ENCODE measurements around the gene VEGFA.

The VEGFA gene

GRCh38 chr6:43769526-43770371, at the start of gene VEGFA:
TSS of gene VEGFA (plus strand) at chr6:43770211.
- peak; percentile 92 for DNase-seq

- DNase-seq: no peak
These were observed 49.0 kb upstream of the VEGFA start for GRCh38 chr6:43720999-43721398.

GRCh38 chr6:43722920-43723545, 47.0 kb upstream of the VEGFA start:
- DNase-seq: no peak

- DNase-seq: peak; percentile 86
These were observed 46.2 kb upstream of the VEGFA start for GRCh38 chr6:43723737-43724295.

- DNase-seq: no peak
These were observed 45.7 kb upstream of the VEGFA start for GRCh38 chr6:43724354-43724753.

GRCh38 chr6:43724914-43725642, 44.9 kb upstream of the VEGFA start:
- peak; percentile 90 for DNase-seq

- no peak for DNase-seq
These were observed 44.1 kb upstream of the VEGFA start for GRCh38 chr6:43725643-43726580.

GRCh38 chr6:43727634-43728033, 42.4 kb upstream of the VEGFA start:
- DNase-seq: no peak

- no peak for DNase-seq
These were observed 41.4 kb upstream of the VEGFA start for GRCh38 chr6:43728586-43728985.

GRCh38 chr6:43729537-43729936, 40.5 kb upstream of the VEGFA start:
- DNase-seq: no peak

GRCh38 chr6:43730634-43731033, 39.4 kb upstream of the VEGFA start:
- DNase-seq: no peak

GRCh38 chr6:43733471-43734293, 36.3 kb upstream of the VEGFA start:
- DNase-seq: peak; percentile 39

- no peak for DNase-seq
These were observed 35.7 kb upstream of the VEGFA start for GRCh38 chr6:43734294-43734665.

- DNase-seq: no peak
These were observed 34.3 kb upstream of the VEGFA start for GRCh38 chr6:43735642-43736199.

GRCh38 chr6:43736211-43736786, 33.7 kb upstream of the VEGFA start:
- no peak for DNase-seq

- no peak for DNase-seq
These were observed 33.2 kb upstream of the VEGFA start for GRCh38 chr6:43736844-43737243.

- DNase-seq: no peak
These were observed 32.5 kb upstream of the VEGFA start for GRCh38 chr6:43737272-43738081.

GRCh38 chr6:43738267-43738676, 31.7 kb upstream of the VEGFA start:
- DNase-seq: no peak

- no peak for DNase-seq
These were observed 31.0 kb upstream of the VEGFA start for GRCh38 chr6:43738877-43739641.
